ENCODE results near the gene PDCD7. TPM values are rescaled to one million over a fixed set of nuclear protein-coding genes. Genes with fewer than 3 reads are reported as not detected.

PDCD7 gene
- total and polyA plus RNA-seq, 2 of the 13 experiments (the other 11 are each of a cell fraction or from before 2014, with no cell fraction given), result 10.1 to 14.7 TPM

- Histone ChIP-seq H3K4me2 (ENCODE audit: low read depth, low read length) (peak overlapping the region; percentile 89), H3K27ac (ENCODE audit: extremely low read length, insufficient read depth, low read length) (peak overlapping the region; percentile 45), H3K27me3 (ENCODE audit: control insufficient read depth in 1 of 2, insufficient read depth in 2 of 2, low read length in 2 of 2) (peaks cover 0 to 6% of the 10 kb centered on the region in 2 experiments; a peak in 1 of 5 replicates), H3K9ac (ENCODE audit: insufficient read depth, low read depth, low read length) (peak overlapping the region; percentile 55), H4K20me1 (ENCODE audit: insufficient read depth, low read length) (no peaks in the 10 kb centered on the region), H3K9me3 (ENCODE audit: low read length) (no peaks in the 10 kb centered on the region), H3K36me3 (replicated peaks in 1 of 2; ENCODE audit: control insufficient read depth in 1 of 2, insufficient read depth in 2 of 2, low read length in 2 of 2) (no peaks in the 10 kb centered on the region), H3K4me3 (replicated peaks in 1 of 3; ENCODE audit: insufficient read depth in 1 of 3, low read depth in 2 of 3, low read length in 3 of 3) (peak overlapping the region; percentile 7 to 70 (median 33)), H3K79me2 (ENCODE audit: insufficient read depth, low read length) (no peaks in the 10 kb centered on the region), H3K4me1 (ENCODE audit: insufficient read depth, low read length) (peaks cover 73% of the 10 kb centered on the region), H2AFZ (ENCODE audit: low read length) (peak overlapping the region; percentile 22)
- FAIRE-seq, result peak; percentile 51
- no TSS peak for BruUV-seq (replicated peaks)
- ChIA-PET CTCF (ENCODE audit: low intra/inter-chr PET ratio, low total read pairs) (interaction anchor here (5.8 to 6.7 kb wide), 2 partner anchors 33 to 55 kb away, joined by 34 to 54 read pairs; no protein-coding TSS in a partner anchor), POLR2A (interaction anchor here (0.8 to 4.0 kb wide), 5 partner anchors 9 to 212 kb away, joined by 3 to 27 read pairs (median 3); partner anchors contain the start of gene CLPX)
- peak; percentile 64 for DNase-seq (ENCODE audit: low spot score)
- peak; percentile 52 for ATAC-seq
- intact Hi-C loops (cut with micrococcal nuclease; ENCODE audit: unreplicated experiment), result no loop called here
- WGBS (ENCODE audit: low lambda C conversion rate), result 0% methylated on average over 3 of the region's 6 CpGs
- in situ Hi-C loops (cut with HindIII; ENCODE audit: extremely low pct_ligation_motif_present, low pct_unique_long_range_greater_than_20kb), result loop anchor here (5.0 to 10.0 kb wide), 2 partner anchors 36 to 54 kb away; no protein-coding TSS in a partner anchor
- TF ChIP-seq, protein P1, sequence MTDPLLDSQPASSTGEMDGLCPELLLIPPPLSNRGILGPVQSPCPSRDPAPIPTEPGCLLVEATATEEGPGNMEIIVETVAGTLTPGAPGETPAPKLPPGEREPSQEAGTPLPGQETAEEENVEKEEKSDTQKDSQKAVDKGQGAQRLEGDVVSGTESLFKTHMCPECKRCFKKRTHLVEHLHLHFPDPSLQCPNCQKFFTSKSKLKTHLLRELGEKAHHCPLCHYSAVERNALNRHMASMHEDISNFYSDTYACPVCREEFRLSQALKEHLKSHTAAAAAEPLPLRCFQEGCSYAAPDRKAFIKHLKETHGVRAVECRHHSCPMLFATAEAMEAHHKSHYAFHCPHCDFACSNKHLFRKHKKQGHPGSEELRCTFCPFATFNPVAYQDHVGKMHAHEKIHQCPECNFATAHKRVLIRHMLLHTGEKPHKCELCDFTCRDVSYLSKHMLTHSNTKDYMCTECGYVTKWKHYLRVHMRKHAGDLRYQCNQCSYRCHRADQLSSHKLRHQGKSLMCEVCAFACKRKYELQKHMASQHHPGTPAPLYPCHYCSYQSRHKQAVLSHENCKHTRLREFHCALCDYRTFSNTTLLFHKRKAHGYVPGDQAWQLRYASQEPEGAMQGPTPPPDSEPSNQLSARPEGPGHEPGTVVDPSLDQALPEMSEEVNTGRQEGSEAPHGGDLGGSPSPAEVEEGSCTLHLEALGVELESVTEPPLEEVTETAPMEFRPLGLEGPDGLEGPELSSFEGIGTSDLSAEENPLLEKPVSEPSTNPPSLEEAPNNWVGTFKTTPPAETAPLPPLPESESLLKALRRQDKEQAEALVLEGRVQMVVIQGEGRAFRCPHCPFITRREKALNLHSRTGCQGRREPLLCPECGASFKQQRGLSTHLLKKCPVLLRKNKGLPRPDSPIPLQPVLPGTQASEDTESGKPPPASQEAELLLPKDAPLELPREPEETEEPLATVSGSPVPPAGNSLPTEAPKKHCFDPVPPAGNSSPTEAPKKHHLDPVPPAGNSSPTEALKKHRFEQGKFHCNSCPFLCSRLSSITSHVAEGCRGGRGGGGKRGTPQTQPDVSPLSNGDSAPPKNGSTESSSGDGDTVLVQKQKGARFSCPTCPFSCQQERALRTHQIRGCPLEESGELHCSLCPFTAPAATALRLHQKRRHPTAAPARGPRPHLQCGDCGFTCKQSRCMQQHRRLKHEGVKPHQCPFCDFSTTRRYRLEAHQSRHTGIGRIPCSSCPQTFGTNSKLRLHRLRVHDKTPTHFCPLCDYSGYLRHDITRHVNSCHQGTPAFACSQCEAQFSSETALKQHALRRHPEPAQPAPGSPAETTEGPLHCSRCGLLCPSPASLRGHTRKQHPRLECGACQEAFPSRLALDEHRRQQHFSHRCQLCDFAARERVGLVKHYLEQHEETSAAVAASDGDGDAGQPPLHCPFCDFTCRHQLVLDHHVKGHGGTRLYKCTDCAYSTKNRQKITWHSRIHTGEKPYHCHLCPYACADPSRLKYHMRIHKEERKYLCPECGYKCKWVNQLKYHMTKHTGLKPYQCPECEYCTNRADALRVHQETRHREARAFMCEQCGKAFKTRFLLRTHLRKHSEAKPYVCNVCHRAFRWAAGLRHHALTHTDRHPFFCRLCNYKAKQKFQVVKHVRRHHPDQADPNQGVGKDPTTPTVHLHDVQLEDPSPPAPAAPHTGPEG (CRISPR knock-in tag; IDR thresholded peaks at IDR 0.05), result no peak
- TF ChIP-seq FOXC1 (CRISPR knock-in tag; IDR thresholded peaks at IDR 0.05; ENCODE audit: borderline replicate concordance), result no peak; the same call in 1 of the 2 replicates
- TF ChIP-seq, protein P2, sequence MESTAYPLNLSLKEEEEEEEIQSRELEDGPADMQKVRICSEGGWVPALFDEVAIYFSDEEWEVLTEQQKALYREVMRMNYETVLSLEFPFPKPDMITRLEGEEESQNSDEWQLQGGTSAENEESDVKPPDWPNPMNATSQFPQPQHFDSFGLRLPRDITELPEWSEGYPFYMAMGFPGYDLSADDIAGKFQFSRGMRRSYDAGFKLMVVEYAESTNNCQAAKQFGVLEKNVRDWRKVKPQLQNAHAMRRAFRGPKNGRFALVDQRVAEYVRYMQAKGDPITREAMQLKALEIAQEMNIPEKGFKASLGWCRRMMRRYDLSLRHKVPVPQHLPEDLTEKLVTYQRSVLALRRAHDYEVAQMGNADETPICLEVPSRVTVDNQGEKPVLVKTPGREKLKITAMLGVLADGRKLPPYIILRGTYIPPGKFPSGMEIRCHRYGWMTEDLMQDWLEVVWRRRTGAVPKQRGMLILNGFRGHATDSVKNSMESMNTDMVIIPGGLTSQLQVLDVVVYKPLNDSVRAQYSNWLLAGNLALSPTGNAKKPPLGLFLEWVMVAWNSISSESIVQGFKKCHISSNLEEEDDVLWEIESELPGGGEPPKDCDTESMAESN (CRISPR knock-in tag; conservative IDR thresholded peaks at IDR 0.05), result no peak
- TF ChIP-seq, protein P3, sequence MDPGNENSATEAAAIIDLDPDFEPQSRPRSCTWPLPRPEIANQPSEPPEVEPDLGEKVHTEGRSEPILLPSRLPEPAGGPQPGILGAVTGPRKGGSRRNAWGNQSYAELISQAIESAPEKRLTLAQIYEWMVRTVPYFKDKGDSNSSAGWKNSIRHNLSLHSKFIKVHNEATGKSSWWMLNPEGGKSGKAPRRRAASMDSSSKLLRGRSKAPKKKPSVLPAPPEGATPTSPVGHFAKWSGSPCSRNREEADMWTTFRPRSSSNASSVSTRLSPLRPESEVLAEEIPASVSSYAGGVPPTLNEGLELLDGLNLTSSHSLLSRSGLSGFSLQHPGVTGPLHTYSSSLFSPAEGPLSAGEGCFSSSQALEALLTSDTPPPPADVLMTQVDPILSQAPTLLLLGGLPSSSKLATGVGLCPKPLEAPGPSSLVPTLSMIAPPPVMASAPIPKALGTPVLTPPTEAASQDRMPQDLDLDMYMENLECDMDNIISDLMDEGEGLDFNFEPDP (CRISPR knock-in tag; conservative IDR thresholded peaks at IDR 0.05), result no peak
- no peak for TF ChIP-seq HNF1B (CRISPR knock-in tag; IDR thresholded peaks at IDR 0.05)
- no peak for TF ChIP-seq ASH2L (IDR thresholded peaks at IDR 0.05; ENCODE audit: insufficient read length, low read depth, low read length)
- no peak for TF ChIP-seq MED8 (CRISPR knock-in tag; IDR thresholded peaks at IDR 0.05; ENCODE audit: insufficient replicate concordance)
- TF ChIP-seq ETV5 (CRISPR knock-in tag; IDR thresholded peaks at IDR 0.05; ENCODE audit: borderline replicate concordance), result no peak
- no peak for TF ChIP-seq ATF7-NPFF (CRISPR knock-in tag; IDR thresholded peaks at IDR 0.05; ENCODE audit: low read depth)
- no peak for TF ChIP-seq TGIF2 (CRISPR knock-in tag; IDR thresholded peaks at IDR 0.05)
- no peak for TF ChIP-seq ZBTB8A (CRISPR knock-in tag; IDR thresholded peaks at IDR 0.05; ENCODE audit: borderline replicate concordance, low read depth)
- no peak for TF ChIP-seq ARID2 (CRISPR knock-in tag; IDR thresholded peaks at IDR 0.05; ENCODE audit: borderline replicate concordance)
These were observed 45.0 kb downstream of the PDCD7 start for GRCh38 chr15:65088643-65089021.

Measured in HepG2 (cell line).